PC-3 (cell line): Measurements from ENCODE around the gene WNT8A. TPM values are rescaled to one million over a fixed set of nuclear protein-coding genes. Genes with fewer than 3 reads are reported as not detected.
A peak's percentile ranks its signal among the peaks of the same experiment; 100 is the strongest.

Experiments
- ATAC-seq: fragments of 200-7000 bp; cut with Tn5 transposase; 2 replicates; pipeline ENCODE4 v1.9.1; 2020; ENCODE audit warnings: mild to moderate bottlenecking, moderate library complexity
- BruUV-seq: library from RNA; stranded (reverse); fragments of 400-500 nt; replicated peaks from 2 replicates; lab custom pipeline; 2021; lab: Mats Ljungman, UMichigan
- CTCF ChIA-PET: fragments of 300-600 bp; sonication (Branson Sonifier 250); formaldehyde crosslinking; loops from one replicate; lab custom pipeline; 2022; ENCODE audit warnings: antibody characterized with exemption; lab: Charles Lee
- POLR2A ChIA-PET: fragments of 300-600 bp; sonication (Branson Sonifier 250); formaldehyde crosslinking; loops from one replicate; lab custom pipeline; 2022; ENCODE audit warnings: antibody characterized with exemption; ENCODE audit not compliant: unreplicated experiment; lab: Charles Lee
- DNase-seq: peaks from one replicate; pipeline ENCODE4 v3.0.0-alpha.2; 2015
- H2AFZ ChIP-seq: fragments of 300-600 bp; sonication (generic); 2 replicates; pipeline ENCODE4 v1.6.0; 2016; ENCODE audit warnings: antibody characterized with exemption, low read length
- H3F3A ChIP-seq: fragments of 300-600 bp; sonication (generic); one replicate; pipeline ENCODE4 v1.6.0; 2017; ENCODE audit warnings: antibody characterized with exemption, low read length, control low read depth, mild to moderate bottlenecking; ENCODE audit not compliant: unreplicated experiment
- H3K27ac ChIP-seq: fragments of 300-600 bp; sonication (generic); 2 replicates; pipeline ENCODE4 v1.5.1; 2016; ENCODE audit warnings: mild to moderate bottlenecking, low read length
- H3K27me3 ChIP-seq: fragments of 300-600 bp; sonication (generic); 2 replicates; pipeline ENCODE4 v1.6.1; 2016; ENCODE audit warnings: low read length, mixed read lengths
- H3K36me3 ChIP-seq: fragments of 300-600 bp; sonication (generic); 2 replicates; pipeline ENCODE4 v1.6.1; 2016; ENCODE audit warnings: low read depth, mixed run types, low read length, mixed read lengths
- H3K4me1 ChIP-seq: fragments of 300-600 bp; sonication (generic); 2 replicates; pipeline ENCODE4 v1.5.1; 2016; ENCODE audit warnings: low read length; ENCODE audit not compliant: insufficient read depth
- H3K4me2 ChIP-seq: fragments of 300-600 bp; sonication (generic); 2 replicates; pipeline ENCODE4 v1.6.0; 2016; ENCODE audit warnings: low read length
- H3K4me3 ChIP-seq: fragments of 300-600 bp; sonication (generic); 2 replicates; pipeline ENCODE4 v1.5.1; 2016; ENCODE audit warnings: mild to moderate bottlenecking, low read length, mixed read lengths
- H3K79me2 ChIP-seq: fragments of 300-600 bp; sonication (generic); 2 replicates; pipeline ENCODE4 v1.6.1; 2017; ENCODE audit warnings: low read length, mixed read lengths
- H3K9ac ChIP-seq: fragments of 300-600 bp; sonication (generic); 2 replicates; pipeline ENCODE4 v1.6.0; 2016; ENCODE audit warnings: mild to moderate bottlenecking, low read length
- H3K9me2 ChIP-seq: fragments of 300-600 bp; sonication (generic); replicated peaks from 2 replicates; pipeline ENCODE4 v1.6.1; 2016; ENCODE audit warnings: mixed run types, low read length, mixed read lengths
- H3K9me3 ChIP-seq: fragments of 300-600 bp; sonication (generic); 2 replicates; pipeline ENCODE4 v1.6.1; 2016; ENCODE audit warnings: low read length, mixed read lengths
- H4K20me1 ChIP-seq: fragments of 300-600 bp; sonication (generic); 2 replicates; pipeline ENCODE4 v1.6.1; 2016; ENCODE audit warnings: low read length, mixed read lengths
- EZH2 ChIP-seq: fragments of 300-600 bp; sonication (generic); IDR thresholded peaks from one replicate; pipeline ENCODE4 v1.6.1; 2017; ENCODE audit warnings: antibody characterized with exemption, mild to moderate bottlenecking, low read length; ENCODE audit not compliant: unreplicated experiment
- EZH2phosphoT487 ChIP-seq: fragments of 300-600 bp; sonication (generic); IDR thresholded peaks from 2 replicates; pipeline ENCODE4 v1.6.1; 2018; ENCODE audit warnings: mild to moderate bottlenecking, antibody characterized with exemption, low read length, borderline replicate concordance
- intact Hi-C: fragments of 100-400 bp; cut with micrococcal nuclease; formaldehyde crosslinking; loops from 2 replicates; pipeline ENCODE4 v1.9.0; 2023
- total RNA-seq: library from RNA; depleted of rRNA; stranded (reverse); fragments of >200 nt; gene quantifications from 2 replicates; pipeline ENCODE4 v1.2.3, GENCODE V29; 2014
- TF ChIP-seq, protein P1 (sequence below): fragments of 300-600 bp; sonication (generic); conservative IDR thresholded peaks from 2 replicates; pipeline ENCODE4 v1.5.1; 2017; ENCODE audit warnings: antibody characterized with exemption, low read depth, mild to moderate bottlenecking, low read length

Gene WNT8A
- total RNA-seq, 1 experiment from 2014 or later = not detected

DNA sequence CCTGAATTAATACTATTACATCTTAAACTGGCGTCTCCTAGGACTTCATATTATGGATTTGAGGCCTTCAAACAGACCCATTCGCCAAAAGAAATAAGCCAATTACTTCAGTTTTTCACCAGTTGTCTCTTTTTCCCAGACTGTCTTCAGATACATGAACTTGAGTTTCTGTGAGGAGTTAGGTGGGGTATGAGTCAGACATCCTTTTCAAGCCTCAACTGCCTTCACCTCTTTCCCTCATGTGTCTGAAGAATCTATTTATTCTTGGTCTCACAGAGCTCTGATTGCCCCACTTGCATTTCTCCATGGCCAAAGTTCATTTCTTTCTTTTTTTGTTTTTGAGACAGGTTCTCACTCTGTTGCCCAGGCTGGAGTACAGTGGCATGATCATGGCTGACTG lies 12.5 kb downstream of the WNT8A start:
- Histone ChIP-seq H2AFZ (no peak overlapping the region), H4K20me1 (no peaks in the 10 kb centered on the region), H3K9me3 (no peaks in the 10 kb centered on the region), H3K9me2 (no peaks in the 10 kb centered on the region), H3K36me3 (no peaks in the 10 kb centered on the region), H3K4me3 (no peak overlapping the region), H3K9ac (no peak overlapping the region), H3K4me2 (no peak overlapping the region), H3K27ac (no peak overlapping the region), H3K79me2 (no peaks in the 10 kb centered on the region), H3K27me3 (no peaks in the 10 kb centered on the region), H3F3A (no peaks in the 10 kb centered on the region), H3K4me1 (no peaks in the 10 kb centered on the region)
- ATAC-seq = no peak
- BruUV-seq = no TSS peak
- no peak for DNase-seq
- ChIA-PET CTCF (no interaction called here), POLR2A (no interaction called here)
- no peak for TF ChIP-seq EZH2
- TF ChIP-seq, protein P1, sequence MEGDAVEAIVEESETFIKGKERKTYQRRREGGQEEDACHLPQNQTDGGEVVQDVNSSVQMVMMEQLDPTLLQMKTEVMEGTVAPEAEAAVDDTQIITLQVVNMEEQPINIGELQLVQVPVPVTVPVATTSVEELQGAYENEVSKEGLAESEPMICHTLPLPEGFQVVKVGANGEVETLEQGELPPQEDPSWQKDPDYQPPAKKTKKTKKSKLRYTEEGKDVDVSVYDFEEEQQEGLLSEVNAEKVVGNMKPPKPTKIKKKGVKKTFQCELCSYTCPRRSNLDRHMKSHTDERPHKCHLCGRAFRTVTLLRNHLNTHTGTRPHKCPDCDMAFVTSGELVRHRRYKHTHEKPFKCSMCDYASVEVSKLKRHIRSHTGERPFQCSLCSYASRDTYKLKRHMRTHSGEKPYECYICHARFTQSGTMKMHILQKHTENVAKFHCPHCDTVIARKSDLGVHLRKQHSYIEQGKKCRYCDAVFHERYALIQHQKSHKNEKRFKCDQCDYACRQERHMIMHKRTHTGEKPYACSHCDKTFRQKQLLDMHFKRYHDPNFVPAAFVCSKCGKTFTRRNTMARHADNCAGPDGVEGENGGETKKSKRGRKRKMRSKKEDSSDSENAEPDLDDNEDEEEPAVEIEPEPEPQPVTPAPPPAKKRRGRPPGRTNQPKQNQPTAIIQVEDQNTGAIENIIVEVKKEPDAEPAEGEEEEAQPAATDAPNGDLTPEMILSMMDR = no peak
- TF ChIP-seq EZH2phosphoT487 = no peak
- intact Hi-C loops = no loop called here

DNA sequence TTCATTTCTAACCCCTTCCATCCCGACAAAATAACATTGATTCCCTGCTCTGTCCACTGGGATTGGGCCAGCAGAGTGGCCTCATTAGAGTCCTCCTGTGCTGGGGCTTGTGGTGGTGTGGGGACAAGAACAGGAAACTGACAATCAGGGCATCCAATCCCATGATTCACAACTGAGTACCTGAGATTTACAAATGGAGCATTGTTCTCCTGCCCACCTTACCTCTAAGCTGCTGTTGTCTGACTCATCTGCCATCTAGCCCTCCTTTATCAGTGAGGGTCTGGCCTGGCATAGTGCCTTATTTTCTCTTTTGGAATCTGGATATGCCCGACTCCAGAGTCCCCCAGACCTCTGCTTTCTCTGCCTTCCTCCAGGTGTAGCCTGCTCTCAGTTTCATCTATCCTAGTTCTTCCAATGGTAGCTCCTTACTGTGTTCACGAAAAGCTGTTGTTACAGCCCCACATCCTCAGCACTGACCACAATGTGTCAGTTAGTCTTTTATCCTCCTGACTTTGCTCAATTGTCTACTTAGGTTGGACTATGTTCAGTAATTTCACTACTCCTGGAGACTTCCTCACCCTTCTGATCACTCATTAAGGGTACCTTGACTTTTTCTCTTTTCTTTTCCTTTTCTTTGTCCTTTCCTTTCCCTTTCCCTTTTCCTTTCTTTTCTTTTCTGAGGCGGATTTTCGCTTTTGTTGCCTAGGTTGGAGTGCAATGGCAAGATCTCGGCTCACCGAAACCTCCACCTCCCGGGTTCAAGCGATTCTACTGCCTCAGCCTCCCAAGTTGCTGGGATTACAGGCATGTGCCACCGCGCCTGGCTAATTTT lies 13.4 kb downstream of the WNT8A start:
- intact Hi-C loops = no loop called here
- POLR2A ChIA-PET = no interaction called here
- ATAC-seq = no peak

More for the DNA sequence above, 13.4 kb downstream of the WNT8A start:
- H3K36me3 ChIP-seq = no peaks in the 10 kb centered on the region
- H3K27me3 ChIP-seq = no peaks in the 10 kb centered on the region
- no peak overlapping the region for H2AFZ ChIP-seq
- no peaks in the 10 kb centered on the region for H3K79me2 ChIP-seq
- CTCF ChIA-PET = no interaction called here
- H3K4me2 ChIP-seq = no peak overlapping the region
- H3K9ac ChIP-seq = no peak overlapping the region
- no peaks in the 10 kb centered on the region for H3K4me1 ChIP-seq
- peak; percentile 4 for DNase-seq
- H3K4me3 ChIP-seq = no peak overlapping the region
- H3F3A ChIP-seq = no peaks in the 10 kb centered on the region
- no peaks in the 10 kb centered on the region for H3K9me2 ChIP-seq
- no peak for TF ChIP-seq EZH2
- TF ChIP-seq, protein P1 = no peak
- no peak for TF ChIP-seq EZH2phosphoT487
- H4K20me1 ChIP-seq = no peaks in the 10 kb centered on the region
- no peak overlapping the region for H3K27ac ChIP-seq
- no peaks in the 10 kb centered on the region for H3K9me3 ChIP-seq
- no TSS peak for BruUV-seq
